Neural crest cell (in vitro differentiated cells): ENCODE data around the gene DIDO1. TPM values are rescaled to one million over a fixed set of nuclear protein-coding genes. Genes with fewer than 3 reads are reported as not detected.
A peak's percentile ranks its signal among the peaks of the same experiment; 100 is the strongest.

ENCODE experiments used
- DNase-seq: peaks from one replicate; pipeline ENCODE4 v3.0.0; 2021; ENCODE audit warnings: low read depth, mixed read lengths, low spot score
- H3K27ac Mint-ChIP-seq: one replicate; pipeline ENCODE4 v1.8.0; 2021; ENCODE audit warnings: mild to moderate bottlenecking, mixed read lengths; ENCODE audit not compliant: unreplicated experiment
- H3K27me3 Mint-ChIP-seq: 2 replicates; pipeline ENCODE4 v1.8.0; 2021; ENCODE audit warnings: low read depth, mild to moderate bottlenecking, mixed read lengths
- H3K36me3 Mint-ChIP-seq: 2 replicates; pipeline ENCODE4 v1.8.0; 2021; ENCODE audit warnings: low read depth, mild to moderate bottlenecking, mixed read lengths
- H3K4me1 Mint-ChIP-seq: 2 replicates; pipeline ENCODE4 v1.8.0; 2021; ENCODE audit warnings: mixed read lengths
- H3K4me3 Mint-ChIP-seq: one replicate; pipeline ENCODE4 v1.8.0; 2021; ENCODE audit warnings: mild to moderate bottlenecking, mixed read lengths
- H3K9me3 Mint-ChIP-seq: 2 replicates; pipeline ENCODE4 v1.8.0; 2021; ENCODE audit warnings: mixed read lengths
- total RNA-seq: library from RNA; stranded (reverse); gene quantifications from 2 replicates; pipeline ENCODE4 v1.2.1, GENCODE V29; 2021
- TF ChIP-seq, protein P1 (sequence below): fragments of 200-600 bp; sonication (generic); conservative IDR thresholded peaks from 2 replicates; pipeline ENCODE4 v1.5.0; 2021; ENCODE audit warnings: antibody characterized with exemption, mild to moderate bottlenecking

Gene DIDO1
- total RNA-seq, 1 donor from 2014 or later, result 72.0 TPM

DNA sequence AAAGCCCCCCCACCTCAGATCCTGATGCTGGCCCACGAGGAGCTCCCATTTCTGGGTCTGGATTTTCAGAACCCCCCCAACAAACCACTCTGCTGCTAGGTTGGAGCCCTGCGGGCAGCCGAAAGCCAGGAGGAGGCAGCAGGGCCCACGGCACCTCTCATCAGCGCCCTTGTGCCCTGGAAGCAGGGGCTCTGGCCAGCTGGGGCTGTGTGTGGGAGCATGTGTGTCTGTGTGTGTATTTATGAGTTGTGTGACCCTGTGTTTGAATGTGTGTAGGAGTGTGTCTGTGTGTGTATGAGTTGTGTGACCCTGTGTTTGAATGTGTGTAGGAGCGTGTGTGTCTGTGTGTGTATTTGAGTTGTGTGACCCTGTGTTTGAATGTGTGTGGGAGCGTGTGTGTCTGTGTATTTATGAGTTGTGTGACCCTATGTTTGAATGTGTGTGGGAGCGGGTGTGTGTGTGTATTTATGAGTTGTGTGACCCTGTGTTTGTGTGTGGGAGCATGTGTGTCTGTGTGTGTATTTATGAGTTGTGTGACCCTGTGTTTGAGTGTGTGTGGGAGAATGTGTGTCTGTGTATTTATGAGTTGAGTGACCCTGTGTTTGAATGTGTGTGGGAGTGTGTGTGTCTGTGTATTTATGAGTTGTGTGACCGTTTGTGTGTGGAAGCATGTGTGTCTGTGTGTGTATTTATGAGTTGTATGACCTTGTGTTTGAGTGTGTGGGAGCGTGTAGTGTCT lies 45.1 kb upstream of the DIDO1 start:
- Mint-ChIP-seq H3K27me3 (peaks cover 51% of the 10 kb centered on the region), H3K36me3 (no peaks in the 10 kb centered on the region), H3K4me3 (peak overlapping the region; percentile 4), H3K4me1 (peaks cover 24% of the 10 kb centered on the region), H3K9me3 (no peaks in the 10 kb centered on the region), H3K27ac (no peak overlapping the region)
- TF ChIP-seq, protein P1, sequence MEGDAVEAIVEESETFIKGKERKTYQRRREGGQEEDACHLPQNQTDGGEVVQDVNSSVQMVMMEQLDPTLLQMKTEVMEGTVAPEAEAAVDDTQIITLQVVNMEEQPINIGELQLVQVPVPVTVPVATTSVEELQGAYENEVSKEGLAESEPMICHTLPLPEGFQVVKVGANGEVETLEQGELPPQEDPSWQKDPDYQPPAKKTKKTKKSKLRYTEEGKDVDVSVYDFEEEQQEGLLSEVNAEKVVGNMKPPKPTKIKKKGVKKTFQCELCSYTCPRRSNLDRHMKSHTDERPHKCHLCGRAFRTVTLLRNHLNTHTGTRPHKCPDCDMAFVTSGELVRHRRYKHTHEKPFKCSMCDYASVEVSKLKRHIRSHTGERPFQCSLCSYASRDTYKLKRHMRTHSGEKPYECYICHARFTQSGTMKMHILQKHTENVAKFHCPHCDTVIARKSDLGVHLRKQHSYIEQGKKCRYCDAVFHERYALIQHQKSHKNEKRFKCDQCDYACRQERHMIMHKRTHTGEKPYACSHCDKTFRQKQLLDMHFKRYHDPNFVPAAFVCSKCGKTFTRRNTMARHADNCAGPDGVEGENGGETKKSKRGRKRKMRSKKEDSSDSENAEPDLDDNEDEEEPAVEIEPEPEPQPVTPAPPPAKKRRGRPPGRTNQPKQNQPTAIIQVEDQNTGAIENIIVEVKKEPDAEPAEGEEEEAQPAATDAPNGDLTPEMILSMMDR, result no peak
- DNase-seq, result no peak

DNA sequence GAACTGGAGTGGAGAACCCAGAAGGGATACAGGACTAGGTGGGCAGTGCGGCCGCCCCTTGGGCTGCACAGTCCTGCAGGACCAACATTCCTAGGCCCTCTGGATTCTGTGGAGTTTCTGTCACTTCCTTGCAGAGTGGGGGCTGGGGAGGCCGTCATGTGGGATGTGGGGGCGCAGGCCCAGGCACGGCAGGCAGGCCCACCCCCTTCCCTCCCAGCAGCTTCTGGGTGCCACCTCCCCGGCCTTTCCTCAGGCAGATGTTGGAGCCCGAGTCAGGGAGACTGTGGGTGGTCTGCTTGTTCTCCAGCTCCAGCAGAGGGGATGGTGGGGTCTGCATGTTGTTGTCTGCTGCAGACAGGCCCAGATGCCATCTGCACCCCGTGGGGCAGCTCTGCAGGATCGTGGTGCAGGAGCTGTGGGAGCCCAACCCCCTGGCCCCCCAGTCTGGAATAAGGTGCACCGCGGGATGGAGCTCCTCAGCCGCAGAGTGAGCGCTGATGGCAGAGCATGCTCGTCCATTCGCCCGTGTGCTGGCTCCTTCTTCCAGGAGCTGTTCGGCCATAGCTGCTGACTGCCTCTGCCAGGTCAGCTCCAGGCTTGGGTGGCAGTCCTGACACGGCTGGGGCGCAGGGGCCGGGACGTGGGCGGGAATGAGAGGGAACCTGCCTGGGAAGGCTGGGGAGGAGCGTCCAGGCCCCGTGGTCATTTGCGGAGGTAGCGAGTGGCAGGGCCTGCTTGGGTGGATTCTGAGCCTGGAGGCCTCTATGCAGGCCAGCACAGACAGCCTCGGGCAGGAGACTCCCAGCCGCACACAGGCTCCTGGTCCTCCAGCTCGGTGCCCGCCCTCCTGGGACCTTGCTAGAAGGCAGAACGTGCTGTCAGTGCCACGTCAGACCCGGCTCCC lies 44.3 kb upstream of the DIDO1 start:
- Mint-ChIP-seq H3K36me3 (no peaks in the 10 kb centered on the region), H3K4me1 (peaks cover 24% of the 10 kb centered on the region), H3K27me3 (peaks cover 44% of the 10 kb centered on the region), H3K9me3 (no peaks in the 10 kb centered on the region), H3K4me3 (no peak overlapping the region), H3K27ac (no peak overlapping the region)
- TF ChIP-seq, protein P1, result no peak
- no peak for DNase-seq

DNA sequence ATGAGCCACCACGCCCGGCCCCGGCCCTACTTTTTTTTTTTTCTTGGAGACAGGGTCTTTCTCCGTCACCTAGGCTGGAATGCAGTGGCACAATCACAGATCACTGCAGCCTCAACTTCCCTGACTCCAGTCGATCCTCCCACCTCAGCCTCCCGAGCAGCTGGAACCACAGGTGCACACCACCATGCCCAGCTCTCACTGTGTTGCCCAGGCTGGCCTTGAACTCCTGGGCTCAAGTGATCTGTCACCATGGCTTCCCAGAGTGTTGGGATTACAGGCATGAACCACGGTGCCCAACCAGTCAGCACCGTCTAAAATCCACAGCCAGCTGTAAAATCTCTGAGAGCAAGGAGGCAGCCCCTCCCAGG lies 43.6 kb upstream of the DIDO1 start:
- no peak overlapping the region for H3K27ac Mint-ChIP-seq
- no peak overlapping the region for H3K4me3 Mint-ChIP-seq
- peaks cover 40% of the 10 kb centered on the region for H3K27me3 Mint-ChIP-seq
- H3K4me1 Mint-ChIP-seq, result peaks cover 24% of the 10 kb centered on the region
- H3K9me3 Mint-ChIP-seq, result no peaks in the 10 kb centered on the region
- no peaks in the 10 kb centered on the region for H3K36me3 Mint-ChIP-seq
- no peak for DNase-seq
- TF ChIP-seq, protein P1, result no peak

DNA sequence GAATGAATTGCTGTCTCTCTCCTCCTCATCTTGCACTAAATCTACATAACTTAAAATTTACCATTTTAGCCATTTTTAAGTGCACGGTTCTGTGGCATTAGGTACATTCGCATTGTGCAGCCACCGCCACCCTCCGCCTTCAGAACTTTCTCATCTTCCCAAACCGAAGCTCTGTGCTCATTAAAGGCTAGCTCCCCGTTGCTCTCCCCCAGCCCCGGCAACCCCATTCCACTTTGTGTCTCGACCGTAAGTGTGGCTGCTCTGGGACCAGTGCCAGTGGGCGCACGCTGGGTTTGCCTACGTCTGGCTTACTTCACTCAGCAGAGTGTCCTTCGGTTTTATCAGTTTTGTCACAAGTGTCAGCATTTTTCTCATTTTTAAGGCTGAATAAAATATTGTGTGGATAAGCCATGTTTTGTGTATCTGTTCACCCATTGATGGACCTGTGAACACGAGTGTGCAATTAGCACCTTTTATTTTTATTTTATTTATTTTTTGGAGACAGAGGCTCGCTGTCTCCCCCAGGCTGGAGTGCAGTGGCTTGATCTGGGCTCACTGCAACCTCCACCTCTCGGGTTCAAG lies 43.0 kb upstream of the DIDO1 start:
- TF ChIP-seq, protein P1, result no peak
- Mint-ChIP-seq H3K9me3 (no peaks in the 10 kb centered on the region), H3K36me3 (no peaks in the 10 kb centered on the region), H3K27me3 (peaks cover 33% of the 10 kb centered on the region), H3K27ac (no peak overlapping the region), H3K4me1 (peaks cover 17% of the 10 kb centered on the region), H3K4me3 (no peak overlapping the region)
- DNase-seq, result no peak

DNA sequence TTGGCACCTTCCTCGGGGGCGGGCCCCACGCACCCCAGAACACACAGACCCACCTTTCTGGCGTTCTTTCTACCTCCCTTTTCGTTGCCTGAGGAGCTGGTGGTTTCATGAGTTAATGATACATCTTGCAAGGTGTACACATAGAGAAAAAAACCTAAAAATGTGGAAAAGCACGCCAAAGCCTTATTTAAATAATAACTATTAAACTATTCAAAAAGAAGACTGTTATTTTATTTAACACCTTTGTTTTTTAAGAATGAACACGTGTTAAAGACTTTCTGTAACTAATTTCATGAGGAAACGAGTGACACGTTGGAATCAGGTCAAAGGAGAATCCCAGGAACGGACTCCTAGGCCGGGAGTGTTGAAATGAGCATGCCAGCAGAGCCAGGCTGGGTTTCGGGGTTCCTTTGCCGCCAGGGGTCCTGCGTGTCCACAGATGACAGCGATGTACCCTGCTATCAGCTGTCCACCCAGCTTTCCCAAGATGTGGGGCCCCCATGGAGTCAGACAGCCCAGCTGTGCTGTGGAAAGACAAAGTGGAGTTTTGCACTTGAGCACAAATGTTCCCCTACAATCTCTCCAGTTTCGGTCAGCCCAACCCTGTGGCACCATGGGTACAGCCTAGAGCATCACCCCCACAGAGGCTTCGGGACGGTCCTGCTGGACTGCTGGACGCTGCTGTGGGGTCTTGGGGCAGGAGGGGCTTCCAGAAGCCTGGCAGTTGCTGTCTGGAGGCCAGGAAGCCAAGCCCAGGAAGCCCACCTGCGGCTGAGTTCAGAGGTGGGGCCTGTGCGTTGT lies 42.3 kb upstream of the DIDO1 start:
- no peaks in the 10 kb centered on the region for H3K36me3 Mint-ChIP-seq
- no peak for DNase-seq
- H3K27ac Mint-ChIP-seq, result no peak overlapping the region
- H3K9me3 Mint-ChIP-seq, result no peaks in the 10 kb centered on the region
- H3K4me3 Mint-ChIP-seq, result no peak overlapping the region
- H3K27me3 Mint-ChIP-seq, result peaks cover 26% of the 10 kb centered on the region
- TF ChIP-seq, protein P1, result no peak
- peaks cover 14% of the 10 kb centered on the region for H3K4me1 Mint-ChIP-seq
